GM21360 (cell line): Measurements from ENCODE around the gene MYMX.

Source experiments
- ATAC-seq: cut with Tn5 transposase; IDR thresholded peaks from one replicate; pipeline ENCODE4 v1.9.1; 2021; ENCODE audit warnings: mild to moderate bottlenecking, moderate library complexity; ENCODE audit not compliant: unreplicated experiment

The MYMX gene

DNA sequence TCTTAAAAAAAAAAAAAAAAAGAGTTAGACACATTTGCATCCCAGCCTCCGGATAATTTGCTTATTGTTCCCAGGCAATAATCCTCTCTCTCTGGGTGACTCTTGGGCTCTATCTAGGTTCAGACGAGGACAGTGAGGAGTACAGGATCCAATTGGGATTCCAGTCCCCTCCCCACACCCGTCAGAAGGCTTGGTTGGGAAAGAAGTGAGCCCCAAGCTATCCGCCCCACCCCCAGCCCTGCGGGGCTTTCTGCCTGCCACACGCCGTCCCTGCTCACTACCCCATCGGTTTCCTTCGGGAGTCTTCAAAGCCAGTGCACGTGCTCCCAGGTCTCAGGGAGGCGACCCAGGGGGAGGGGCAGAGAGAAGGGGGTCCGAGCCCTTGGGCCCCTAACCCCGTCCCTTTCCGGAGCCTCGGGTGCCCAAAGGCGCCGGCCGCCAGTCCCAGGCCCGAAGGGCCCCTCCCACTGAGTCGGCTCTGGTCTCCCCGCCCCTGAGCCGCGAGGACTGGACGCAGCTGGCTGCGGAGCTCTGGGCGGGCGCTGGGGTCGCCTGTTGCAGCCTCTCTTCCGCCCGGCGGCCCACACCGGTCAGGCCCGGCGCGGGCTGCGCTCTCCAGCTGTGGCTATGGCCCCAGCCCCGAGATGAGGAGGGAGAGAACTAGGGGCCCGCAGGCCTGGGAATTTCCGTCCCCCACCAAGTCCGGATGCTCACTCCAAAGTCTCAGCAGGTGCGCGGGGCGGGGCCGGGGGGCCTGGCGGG lies 2.5 kb downstream of the MYMX start:
- ATAC-seq = peak; percentile 37

DNA sequence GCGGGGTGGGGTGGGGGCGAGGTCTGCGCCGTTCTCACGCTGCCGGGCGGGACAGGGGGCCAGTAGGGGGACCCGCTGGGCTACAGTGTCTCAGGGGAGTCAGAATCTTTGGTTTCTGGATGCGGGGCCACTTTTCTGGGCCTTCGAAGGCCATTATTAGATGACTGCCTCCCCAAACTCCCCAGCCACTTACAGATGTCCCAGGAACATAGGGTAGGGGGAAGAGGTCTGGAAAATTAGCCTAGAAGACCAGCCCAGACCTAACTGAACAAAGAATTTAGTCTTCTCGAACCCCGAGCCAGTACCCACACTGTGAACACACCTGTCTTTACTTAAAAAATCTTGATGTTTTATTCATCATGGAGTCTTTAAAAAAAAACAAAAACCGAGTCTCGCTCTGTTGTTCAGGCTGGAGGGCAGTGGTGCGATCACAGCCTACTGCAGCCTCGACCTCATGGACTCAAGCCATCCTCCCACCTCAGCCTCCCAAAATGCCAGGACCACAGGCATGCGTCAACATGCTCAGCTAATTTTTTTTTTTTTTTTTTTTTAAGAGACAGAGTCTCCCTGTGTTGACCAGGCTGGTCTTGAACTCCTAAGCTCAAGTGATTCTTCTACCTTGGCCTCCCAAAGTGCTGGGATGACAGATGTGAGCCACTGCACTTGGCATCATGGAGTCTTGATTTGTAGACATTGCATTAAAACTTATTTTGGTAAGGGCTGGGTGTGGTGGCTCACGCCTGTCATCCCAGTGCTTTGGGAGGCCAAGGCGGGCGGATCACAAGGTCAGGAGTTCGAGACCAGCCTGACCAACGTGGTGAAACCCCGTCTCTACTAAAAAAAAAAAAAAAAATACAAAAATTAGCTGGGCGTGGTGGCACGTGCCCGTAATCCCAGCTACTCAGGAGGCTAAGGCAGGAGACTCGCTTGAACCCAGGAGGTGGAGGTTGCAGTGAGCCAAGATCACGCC lies 3.4 kb downstream of the MYMX start:
- ATAC-seq = no peak

- no peak for ATAC-seq
Observed at GRCh38 chr6:44220913-44221290, 4.2 kb downstream of the MYMX start.

DNA sequence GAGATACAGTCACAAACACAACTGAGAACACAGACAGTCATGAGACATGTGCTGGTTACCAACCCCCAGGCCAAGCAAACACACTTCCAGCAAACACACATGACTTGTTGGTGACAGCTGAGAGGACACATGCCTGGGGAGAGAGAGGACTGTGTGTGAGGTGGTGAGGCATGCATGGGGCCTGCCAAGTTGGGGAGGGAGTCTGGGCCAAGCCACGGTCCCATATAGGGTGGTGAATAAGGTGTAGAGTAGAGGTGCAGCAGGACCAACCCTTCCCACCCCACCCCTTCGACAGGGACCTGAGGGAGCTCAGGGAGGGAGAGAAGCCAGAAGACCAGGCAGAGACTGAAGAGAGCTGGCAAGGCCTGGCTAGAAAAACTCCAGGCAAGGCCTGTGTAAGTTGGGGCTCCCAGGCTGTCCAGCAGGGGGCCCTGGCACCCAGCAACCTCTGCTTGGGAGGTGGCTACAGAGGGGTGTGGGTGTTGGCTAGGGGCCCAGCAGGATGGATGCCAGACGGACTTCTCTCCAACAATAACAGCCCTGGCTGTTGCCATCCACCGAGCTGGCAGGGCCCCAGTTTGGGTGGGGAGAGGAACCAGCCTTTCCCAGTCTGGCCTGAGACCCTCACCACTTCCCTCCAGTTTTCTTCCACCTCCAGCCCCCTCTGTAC lies 4.7 kb downstream of the MYMX start:
- ATAC-seq = peak; percentile 46

DNA sequence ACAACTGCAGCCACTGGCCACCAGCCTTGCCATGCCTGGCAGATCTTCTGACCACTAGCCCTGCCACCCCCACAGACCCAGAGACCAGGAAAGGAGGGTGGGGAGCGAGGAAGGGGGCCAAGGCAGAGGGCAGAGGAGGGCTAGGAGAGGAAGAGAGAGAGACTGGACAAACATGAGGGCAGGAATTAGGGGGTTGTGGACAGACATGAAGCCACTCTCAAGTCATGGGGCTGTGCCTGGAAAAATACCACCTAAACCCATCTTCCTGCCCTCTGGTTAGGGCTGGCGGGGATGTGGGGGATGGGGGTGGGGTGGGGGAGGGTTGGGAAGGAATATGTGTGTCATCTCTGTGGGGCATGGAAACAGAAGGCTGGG lies 5.2 kb downstream of the MYMX start:
- ATAC-seq = no peak

DNA sequence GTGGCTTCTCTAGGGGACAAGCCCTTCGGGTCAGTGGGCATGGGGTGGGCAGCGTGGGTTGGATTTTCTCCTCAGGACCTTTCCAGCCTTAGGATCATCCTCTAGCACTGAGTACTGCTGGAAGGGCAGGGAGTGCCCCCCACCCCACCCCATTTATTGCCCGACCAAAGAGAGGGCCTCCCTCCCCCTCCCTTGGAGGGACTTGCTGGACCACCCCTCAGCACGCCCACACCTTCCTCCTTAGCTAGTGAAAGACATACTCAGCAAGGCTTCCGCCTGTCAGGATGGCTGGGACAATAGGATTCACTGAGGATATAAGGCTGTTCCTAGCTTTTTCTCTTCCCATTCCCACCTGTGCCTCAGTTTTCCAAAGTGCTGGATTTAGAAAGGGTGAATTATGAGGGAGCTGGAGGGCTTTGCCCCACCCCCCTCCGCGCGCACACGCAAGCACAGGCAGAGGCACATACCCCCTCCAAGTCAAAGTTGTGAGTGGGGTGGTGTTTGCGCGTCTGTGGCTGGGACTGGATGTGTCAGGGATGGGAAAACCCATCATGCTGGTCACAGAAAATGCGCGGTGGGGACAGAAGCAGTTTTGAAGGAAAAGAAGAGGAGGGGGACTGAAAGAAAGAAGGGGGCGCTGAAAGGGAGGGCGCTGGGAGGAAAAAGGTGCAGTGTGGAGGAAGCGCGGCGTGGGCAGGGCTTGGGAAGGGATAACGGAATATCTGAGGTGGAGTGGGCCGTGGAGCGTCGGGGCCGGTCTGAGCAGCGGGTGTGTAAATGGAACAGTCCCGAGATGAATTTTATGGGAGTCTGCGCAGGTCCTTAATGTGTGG lies 6.0 kb downstream of the MYMX start:
- ATAC-seq = no peak

GRCh38 chr6:44223319-44224028 lies 6.7 kb downstream of the MYMX start, which contains the start of gene SLC29A1:
TSS of gene SLC29A1 (plus strand) at chr6:44223595. CDS start at chr6:44227314, 3,719 bp downstream.
- peak; percentile 29 for ATAC-seq

DNA sequence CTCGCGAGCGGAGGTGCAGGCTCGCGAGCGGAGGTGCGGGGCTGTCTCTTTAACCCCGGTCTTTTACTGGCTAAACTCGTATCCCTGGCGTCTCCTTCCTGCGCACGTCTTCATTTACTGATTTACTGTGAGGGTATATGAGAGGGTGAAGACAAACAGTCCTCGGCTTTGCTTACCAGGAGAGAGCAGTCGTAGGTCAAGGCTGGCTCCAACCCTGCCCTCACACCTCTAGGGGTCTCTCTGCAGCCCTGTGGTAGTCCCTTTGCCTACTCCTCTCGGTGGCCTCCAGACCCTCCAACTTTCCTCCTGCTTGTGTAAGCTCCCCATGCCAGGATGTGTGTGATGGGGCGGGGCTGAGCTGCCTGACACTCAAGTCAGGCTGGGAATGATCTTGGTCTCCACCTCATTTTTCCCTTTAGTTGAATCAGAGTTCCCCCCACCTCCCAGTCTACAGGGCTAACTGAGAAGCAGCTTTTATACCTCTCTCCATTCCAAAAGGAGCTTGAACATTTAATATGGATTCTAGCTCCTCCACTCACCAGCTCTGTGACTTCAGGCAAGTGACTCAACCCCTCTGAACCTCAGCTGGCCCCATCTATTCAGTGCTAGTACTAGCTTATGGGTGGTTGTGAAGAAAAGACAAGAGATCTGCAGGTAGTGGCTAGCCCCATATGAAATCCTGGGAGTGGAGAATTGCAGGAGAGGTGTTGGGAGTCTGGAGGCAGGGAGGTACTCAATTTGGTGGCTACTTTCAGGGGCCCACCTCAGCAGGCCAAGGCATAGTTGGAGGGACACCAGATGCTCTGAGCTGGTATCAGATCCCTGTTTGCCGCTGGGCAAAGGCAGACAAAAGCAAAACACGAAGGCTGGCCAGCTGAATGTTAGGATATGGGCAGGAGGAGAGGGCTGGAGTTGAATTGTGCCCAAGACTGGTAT lies 7.6 kb downstream of the MYMX start:
- ATAC-seq = no peak

DNA sequence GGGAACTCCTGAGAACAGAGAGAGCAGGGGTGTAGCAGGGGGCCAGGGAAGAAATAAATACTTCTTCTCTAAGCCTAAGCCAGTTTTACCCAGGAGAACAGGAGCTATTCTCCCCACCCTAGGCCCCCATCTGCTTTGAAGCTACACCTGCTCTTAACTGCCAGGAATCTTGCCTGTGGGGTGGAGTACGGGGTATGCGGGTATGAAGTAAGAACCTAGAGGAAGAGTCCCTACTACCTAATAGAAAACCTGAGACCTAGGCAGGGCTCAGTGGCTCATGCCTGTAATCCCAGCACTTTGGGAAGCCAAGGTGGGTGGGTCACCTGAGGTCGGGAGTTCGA lies 8.2 kb downstream of the MYMX start:
- ATAC-seq = no peak

GRCh38 chr6:44225579-44226325 lies 9.0 kb downstream of the MYMX start:
- no peak for ATAC-seq

GRCh38 chr6:44226368-44227147 lies 9.8 kb downstream of the MYMX start:
- ATAC-seq = no peak

GRCh38 chr6:44227148-44227793 lies 10.5 kb downstream of the MYMX start:
- ATAC-seq = no peak

DNA sequence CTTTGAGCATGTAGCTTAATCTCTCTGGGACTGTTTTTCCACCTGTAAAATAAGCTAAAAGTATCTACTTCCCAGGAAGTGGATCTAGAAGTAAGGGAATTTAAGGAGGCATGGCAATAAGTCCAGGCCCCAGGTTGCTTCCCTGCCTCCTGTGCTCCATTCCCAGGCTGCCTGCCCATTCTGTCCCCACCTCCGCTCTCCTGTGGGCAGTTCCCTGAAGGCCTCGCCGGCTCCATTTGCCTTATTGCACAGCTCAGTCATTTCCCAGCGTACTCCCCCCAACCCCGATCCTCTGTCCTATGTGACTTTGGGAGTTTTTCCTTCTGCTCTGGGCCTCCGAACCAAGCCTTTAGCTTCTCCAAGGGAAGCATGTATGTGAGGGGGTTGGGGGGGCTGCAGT lies 11.3 kb downstream of the MYMX start:
- no peak for ATAC-seq

DNA sequence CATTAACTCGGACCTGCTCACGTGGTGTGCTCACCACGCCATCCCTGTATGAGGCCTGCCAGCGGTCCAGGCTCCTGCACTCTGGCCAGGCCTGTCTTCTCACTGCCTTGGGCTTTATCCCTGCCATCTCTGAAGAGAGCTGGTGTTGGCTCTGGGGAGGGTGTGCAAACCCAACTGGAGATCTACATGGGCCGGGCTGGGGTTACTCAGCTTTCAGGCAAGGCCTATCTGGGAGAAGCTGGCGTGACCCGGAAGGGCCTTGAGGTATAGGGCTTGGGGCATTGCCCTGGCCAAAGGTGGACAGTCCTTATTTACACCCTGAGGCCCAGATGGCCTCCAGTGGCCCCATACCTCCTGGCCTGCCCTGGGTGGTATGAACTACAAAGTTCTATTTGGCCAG lies 11.7 kb downstream of the MYMX start:
- no peak for ATAC-seq

DNA sequence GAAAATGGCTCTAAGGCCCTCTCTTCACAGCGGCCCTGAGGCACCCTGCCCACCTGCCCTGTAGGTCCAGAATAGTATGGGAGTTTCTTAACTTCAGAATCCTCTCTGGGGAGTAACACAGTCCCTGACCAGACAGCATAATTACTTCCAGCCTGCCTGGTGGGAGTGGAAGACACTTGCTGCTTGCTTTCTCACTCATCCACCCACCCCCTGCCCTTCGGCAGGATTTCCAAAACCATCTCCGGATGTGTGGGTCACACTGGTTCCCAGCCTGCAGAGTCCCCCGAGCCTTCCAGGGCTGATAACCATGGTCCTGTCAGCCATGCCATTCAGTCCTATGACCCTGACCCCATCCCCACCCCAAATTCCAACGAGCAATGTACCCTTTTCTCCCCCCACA lies 12.1 kb downstream of the MYMX start:
- ATAC-seq = no peak

- no peak for ATAC-seq
Observed at GRCh38 chr6:44229376-44230033, 12.8 kb downstream of the MYMX start.
